Endodermal cell (in vitro differentiated cells): Measurements from ENCODE around the gene SOX8. TPM values are rescaled to one million over a fixed set of nuclear protein-coding genes. Genes with fewer than 3 reads are reported as not detected.

Experiments used
- DNase-seq: peaks from one replicate; pipeline ENCODE4 v3.0.0-alpha.2; 2017
- H3K27ac ChIP-seq: 2 replicates; pipeline ENCODE4 v1.5.1; 2013; ENCODE audit warnings: mild to moderate bottlenecking, low read depth, low read length, moderate library complexity
- H3K27me3 ChIP-seq: 2 replicates; pipeline ENCODE4 v1.6.1; 2013; ENCODE audit warnings: mild to moderate bottlenecking, low read length, moderate library complexity; ENCODE audit not compliant: insufficient read depth, control insufficient read depth, poor library complexity, severe bottlenecking
- H3K36me3 ChIP-seq: 2 replicates; pipeline ENCODE4 v1.7.0; 2013; ENCODE audit warnings: mild to moderate bottlenecking, low read length, moderate library complexity; ENCODE audit not compliant: control insufficient read depth, insufficient read depth
- H3K4me1 ChIP-seq: one replicate; pipeline ENCODE4 v1.7.0; 2013; ENCODE audit warnings: low read length; ENCODE audit not compliant: control insufficient read depth, insufficient read depth
- H3K4me3 ChIP-seq: 2 replicates; pipeline ENCODE4 v1.5.1; 2013; ENCODE audit warnings: mild to moderate bottlenecking, low read length, moderate library complexity
- H3K9ac ChIP-seq: 2 replicates; pipeline ENCODE4 v1.6.1; 2013; ENCODE audit warnings: mild to moderate bottlenecking, low read length, moderate library complexity; ENCODE audit not compliant: poor library complexity, severe bottlenecking; ENCODE audit errors: extremely low read depth
- H3K9me3 ChIP-seq: 2 replicates; pipeline ENCODE4 v1.6.1; 2013; ENCODE audit warnings: mild to moderate bottlenecking, low read length, moderate library complexity; ENCODE audit not compliant: control insufficient read depth
- H3K27ac Mint-ChIP-seq: 2 replicates; pipeline ENCODE4 v1.8.0; 2020; ENCODE audit warnings: mixed read lengths
- H3K27me3 Mint-ChIP-seq: 2 replicates; pipeline ENCODE4 v1.8.0; 2021; ENCODE audit warnings: mild to moderate bottlenecking, mixed read lengths; ENCODE audit not compliant: insufficient read depth
- H3K36me3 Mint-ChIP-seq: 2 replicates; pipeline ENCODE4 v1.8.0; 2020; ENCODE audit warnings: low read depth, mixed read lengths
- H3K4me1 Mint-ChIP-seq: 2 replicates; pipeline ENCODE4 v1.8.0; 2020; ENCODE audit warnings: mixed read lengths
- H3K4me3 Mint-ChIP-seq: 2 replicates; pipeline ENCODE4 v1.8.0; 2020; ENCODE audit warnings: mild to moderate bottlenecking, moderate library complexity, mixed read lengths
- H3K9me3 Mint-ChIP-seq: 2 replicates; pipeline ENCODE4 v1.8.0; 2020; ENCODE audit warnings: mild to moderate bottlenecking, mixed read lengths
- WGBS, 2 experiments: methylation state at CpG; one replicate each; pipeline versions ENCODE4 v1.1.5 to v1.1.7; 2013; ENCODE audit warnings: missing lambda C conversion rate in 2 of 2, mixed read lengths in 1 of 2; ENCODE audit not compliant: insufficient coverage in 1 of 2, insufficient read length in 1 of 2; 5-methylcytosine and 5-hydroxymethylcytosine counted together
- total RNA-seq, 2 donors: library from RNA; stranded (reverse); fragmentation: NEBNext Ultra II Directional in 1 of 2; extraction: Animal tissue kit (Norgen Biotek cat#: 25700) in 1 of 2; gene quantifications; 2 replicates in 1 of 2; 3 replicates in 1 of 2; pipeline ENCODE4 v1.2.1, GENCODE V29; 2021
- TF ChIP-seq, protein P1 (sequence below): fragments of 200-600 bp; sonication (generic); conservative IDR thresholded peaks from 2 replicates; pipeline ENCODE4 v1.5.0; 2021; ENCODE audit warnings: antibody characterized with exemption, mild to moderate bottlenecking

The SOX8 gene
- total RNA-seq, 2 donors from 2014 or later: 0.69 to 5.1 TPM

DNA sequence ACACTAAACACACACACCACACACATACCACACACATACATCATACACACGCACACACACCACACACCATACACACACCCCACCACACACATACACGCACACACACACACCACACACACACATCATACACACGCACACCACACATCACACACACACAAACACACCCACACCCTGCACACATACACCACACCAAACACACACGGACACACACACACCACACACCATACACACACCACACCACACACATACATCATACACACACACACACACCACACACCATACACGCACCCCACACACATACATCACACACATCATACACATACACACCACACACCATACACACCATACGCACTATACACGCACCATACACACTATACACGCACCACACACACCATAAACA, 3.7 kb upstream of the SOX8 start:
- no peak for DNase-seq
- no peak overlapping the region for H3K9ac ChIP-seq
- no peaks in the 10 kb centered on the region for H3K9me3 ChIP-seq
- H3K27ac ChIP-seq: no peak overlapping the region
- Mint-ChIP-seq H3K4me1 (no peaks in the 10 kb centered on the region), H3K27ac (no peak overlapping the region), H3K9me3 (no peaks in the 10 kb centered on the region), H3K27me3 (peaks cover 32% of the 10 kb centered on the region), H3K4me3 (no peak overlapping the region), H3K36me3 (no peaks in the 10 kb centered on the region)
- TF ChIP-seq, protein P1, sequence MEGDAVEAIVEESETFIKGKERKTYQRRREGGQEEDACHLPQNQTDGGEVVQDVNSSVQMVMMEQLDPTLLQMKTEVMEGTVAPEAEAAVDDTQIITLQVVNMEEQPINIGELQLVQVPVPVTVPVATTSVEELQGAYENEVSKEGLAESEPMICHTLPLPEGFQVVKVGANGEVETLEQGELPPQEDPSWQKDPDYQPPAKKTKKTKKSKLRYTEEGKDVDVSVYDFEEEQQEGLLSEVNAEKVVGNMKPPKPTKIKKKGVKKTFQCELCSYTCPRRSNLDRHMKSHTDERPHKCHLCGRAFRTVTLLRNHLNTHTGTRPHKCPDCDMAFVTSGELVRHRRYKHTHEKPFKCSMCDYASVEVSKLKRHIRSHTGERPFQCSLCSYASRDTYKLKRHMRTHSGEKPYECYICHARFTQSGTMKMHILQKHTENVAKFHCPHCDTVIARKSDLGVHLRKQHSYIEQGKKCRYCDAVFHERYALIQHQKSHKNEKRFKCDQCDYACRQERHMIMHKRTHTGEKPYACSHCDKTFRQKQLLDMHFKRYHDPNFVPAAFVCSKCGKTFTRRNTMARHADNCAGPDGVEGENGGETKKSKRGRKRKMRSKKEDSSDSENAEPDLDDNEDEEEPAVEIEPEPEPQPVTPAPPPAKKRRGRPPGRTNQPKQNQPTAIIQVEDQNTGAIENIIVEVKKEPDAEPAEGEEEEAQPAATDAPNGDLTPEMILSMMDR: no peak
- H3K27me3 ChIP-seq: peaks cover 42% of the 10 kb centered on the region
- WGBS, 2 experiments: 63 to 80% methylated on average over 5 to 8 of the region's 8 CpGs
- H3K4me3 ChIP-seq: no peak overlapping the region
- H3K4me1 ChIP-seq: no peaks in the 10 kb centered on the region
- no peaks in the 10 kb centered on the region for H3K36me3 ChIP-seq

DNA sequence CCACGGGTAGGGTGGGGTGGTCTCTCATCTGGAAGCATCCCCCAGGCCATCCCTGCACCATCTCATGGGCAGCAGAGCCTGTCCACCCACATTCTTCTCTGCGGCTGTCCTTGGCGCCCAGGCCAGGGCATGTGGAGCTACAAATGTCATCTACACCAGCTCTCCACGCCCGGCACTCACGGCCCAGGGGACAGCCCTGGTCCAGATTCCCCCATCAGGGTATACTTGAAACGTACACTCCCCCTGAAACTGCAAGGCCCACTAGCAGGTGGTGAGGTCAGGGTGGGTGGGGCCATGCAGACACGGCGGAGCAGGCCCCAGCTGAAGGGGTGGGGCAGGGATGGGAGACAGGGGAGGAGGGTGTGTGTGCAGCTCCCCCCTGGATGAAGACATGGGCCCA, 3.2 kb upstream of the SOX8 start:
- Histone ChIP-seq H3K36me3 (no peaks in the 10 kb centered on the region), H3K27ac (no peak overlapping the region), H3K4me1 (no peaks in the 10 kb centered on the region), H3K9ac (no peak overlapping the region), H3K9me3 (no peaks in the 10 kb centered on the region), H3K4me3 (no peak overlapping the region), H3K27me3 (peaks cover 47% of the 10 kb centered on the region)
- Mint-ChIP-seq H3K27me3 (peaks cover 34% of the 10 kb centered on the region), H3K4me1 (no peaks in the 10 kb centered on the region), H3K9me3 (no peaks in the 10 kb centered on the region), H3K4me3 (no peak overlapping the region), H3K27ac (no peak overlapping the region), H3K36me3 (no peaks in the 10 kb centered on the region)
- TF ChIP-seq, protein P1: no peak
- DNase-seq: no peak
- 90 to 100% methylated on average over 4 to 9 of the region's 9 CpGs for WGBS, 2 experiments

DNA sequence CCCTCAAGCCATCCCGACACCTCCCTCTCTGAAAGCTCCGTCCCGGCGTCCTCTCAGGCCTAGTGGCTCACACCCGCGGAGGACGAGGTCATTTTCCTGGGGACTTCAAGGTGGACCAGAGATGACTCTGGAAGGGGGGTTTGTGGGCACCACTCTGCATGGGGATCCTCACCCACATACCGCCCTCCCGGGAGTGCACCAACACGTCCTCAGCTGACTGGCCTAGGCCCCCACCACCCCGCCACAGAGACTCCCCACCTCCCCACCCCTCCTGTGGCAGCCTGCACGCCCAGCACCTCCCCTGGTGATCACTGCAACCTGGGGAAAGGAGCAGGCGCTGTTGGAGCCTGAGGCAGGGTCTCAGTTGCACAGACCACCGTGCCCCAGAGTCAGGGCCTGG, 2.4 kb upstream of the SOX8 start:
- TF ChIP-seq, protein P1: no peak
- WGBS, 2 experiments: 90 to 100% methylated on average over 2 to 14 of the region's 14 CpGs
- H3K27ac ChIP-seq: no peak overlapping the region
- H3K4me1 ChIP-seq: no peaks in the 10 kb centered on the region
- Mint-ChIP-seq H3K4me1 (no peaks in the 10 kb centered on the region), H3K27ac (no peak overlapping the region), H3K36me3 (no peaks in the 10 kb centered on the region), H3K9me3 (no peaks in the 10 kb centered on the region), H3K4me3 (no peak overlapping the region), H3K27me3 (peaks cover 39% of the 10 kb centered on the region)
- H3K27me3 ChIP-seq: peaks cover 55% of the 10 kb centered on the region
- H3K4me3 ChIP-seq: no peak overlapping the region
- no peaks in the 10 kb centered on the region for H3K9me3 ChIP-seq
- H3K9ac ChIP-seq: no peak overlapping the region
- H3K36me3 ChIP-seq: no peaks in the 10 kb centered on the region
- no peak for DNase-seq
